Measurements from ENCODE around the gene CORO1C. TPM values are rescaled to one million over a fixed set of nuclear protein-coding genes. Genes with fewer than 3 reads are reported as not detected.

Gene CORO1C
- total and polyA plus RNA-seq, 4 donors: 23.2 to 58.6 (median 41.9) TPM

GRCh38 chr12:108641446-108642268 lies 89.7 kb downstream of the CORO1C start:
- Histone ChIP-seq H3K4me1 (ENCODE audit: control insufficient read depth in 4 of 4, insufficient read depth in 4 of 4, low read length in 3 of 4) (peaks cover 0 to 14% (median 3%) of the 10 kb centered on the region in 4 donors), H3K36me3 (ENCODE audit: control insufficient read depth in 4 of 4, insufficient read depth in 3 of 4, low read depth in 1 of 4, low read length in 3 of 4) (peaks cover 0 to 10% (median 2%) of the 10 kb centered on the region in 4 donors), H3K27ac (ENCODE audit: low read depth in 1 of 2, low read length in 2 of 2) (no peak overlapping the region), H3K27me3 (ENCODE audit: control insufficient read depth in 4 of 4, insufficient read depth in 4 of 4, low read length in 3 of 4) (no peaks in the 10 kb centered on the region), H3K9ac (ENCODE audit: low read depth in 1 of 2, low read length in 2 of 2) (no peak overlapping the region), H3K9me3 (ENCODE audit: control insufficient read depth in 4 of 4, low read length in 3 of 4) (no peaks in the 10 kb centered on the region), H3K4me3 (ENCODE audit: low read depth in 1 of 3, low read length in 3 of 3) (no peak overlapping the region)
- WGBS: 73% methylated on average over 9 of the region's 9 CpGs
- no peak for DNase-seq (ENCODE audit: low spot score)
- TF ChIP-seq JUND (IDR thresholded peaks at IDR 0.05): no peak
- no peak for TF ChIP-seq RAD21 (IDR thresholded peaks at IDR 0.05)
- TF ChIP-seq, protein P1, sequence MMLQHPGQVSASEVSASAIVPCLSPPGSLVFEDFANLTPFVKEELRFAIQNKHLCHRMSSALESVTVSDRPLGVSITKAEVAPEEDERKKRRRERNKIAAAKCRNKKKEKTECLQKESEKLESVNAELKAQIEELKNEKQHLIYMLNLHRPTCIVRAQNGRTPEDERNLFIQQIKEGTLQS (IDR thresholded peaks at IDR 0.05): no peak
- TF ChIP-seq GABPA (IDR thresholded peaks at IDR 0.05 in 1 of 2, conservative IDR thresholded peaks at IDR 0.05 in 1 of 2): no peak
- TF ChIP-seq TAF1 (conservative IDR thresholded peaks at IDR 0.05): no peak
- TF ChIP-seq NR2F2 (IDR thresholded peaks at IDR 0.05): no peak
- TF ChIP-seq, protein P2, sequence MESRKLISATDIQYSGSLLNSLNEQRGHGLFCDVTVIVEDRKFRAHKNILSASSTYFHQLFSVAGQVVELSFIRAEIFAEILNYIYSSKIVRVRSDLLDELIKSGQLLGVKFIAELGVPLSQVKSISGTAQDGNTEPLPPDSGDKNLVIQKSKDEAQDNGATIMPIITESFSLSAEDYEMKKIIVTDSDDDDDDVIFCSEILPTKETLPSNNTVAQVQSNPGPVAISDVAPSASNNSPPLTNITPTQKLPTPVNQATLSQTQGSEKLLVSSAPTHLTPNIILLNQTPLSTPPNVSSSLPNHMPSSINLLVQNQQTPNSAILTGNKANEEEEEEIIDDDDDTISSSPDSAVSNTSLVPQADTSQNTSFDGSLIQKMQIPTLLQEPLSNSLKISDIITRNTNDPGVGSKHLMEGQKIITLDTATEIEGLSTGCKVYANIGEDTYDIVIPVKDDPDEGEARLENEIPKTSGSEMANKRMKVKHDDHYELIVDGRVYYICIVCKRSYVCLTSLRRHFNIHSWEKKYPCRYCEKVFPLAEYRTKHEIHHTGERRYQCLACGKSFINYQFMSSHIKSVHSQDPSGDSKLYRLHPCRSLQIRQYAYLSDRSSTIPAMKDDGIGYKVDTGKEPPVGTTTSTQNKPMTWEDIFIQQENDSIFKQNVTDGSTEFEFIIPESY (IDR thresholded peaks at IDR 0.05): no peak

- peaks cover 0 to 3% (median 0%) of the 10 kb centered on the region in 4 donors for H3K36me3 ChIP-seq (ENCODE audit: control insufficient read depth in 4 of 4, insufficient read depth in 3 of 4, low read depth in 1 of 4, low read length in 3 of 4)
- H3K4me3 ChIP-seq (ENCODE audit: low read depth in 1 of 3, low read length in 3 of 3): no peak overlapping the region
- WGBS: 85% methylated on average over 10 of the region's 10 CpGs
- H3K4me1 ChIP-seq (ENCODE audit: control insufficient read depth in 4 of 4, insufficient read depth in 4 of 4, low read length in 3 of 4): peaks cover 0 to 11% (median 3%) of the 10 kb centered on the region in 4 donors
- no peak overlapping the region for H3K27ac ChIP-seq (ENCODE audit: low read depth in 1 of 2, low read length in 2 of 2)
- H3K27me3 ChIP-seq (ENCODE audit: control insufficient read depth in 4 of 4, insufficient read depth in 4 of 4, low read length in 3 of 4): peaks cover 0 to 2% (median 0%) of the 10 kb centered on the region in 4 donors
- TF ChIP-seq HNF4A (conservative IDR thresholded peaks at IDR 0.05): no peak
- TF ChIP-seq, protein P2 (IDR thresholded peaks at IDR 0.05): no peak
- TF ChIP-seq YY1 (IDR thresholded peaks at IDR 0.05): no peak
- TF ChIP-seq TAF1 (conservative IDR thresholded peaks at IDR 0.05): no peak
- TF ChIP-seq RXRA (IDR thresholded peaks at IDR 0.05): no peak
- no peak for TF ChIP-seq FOXA1 (IDR thresholded peaks at IDR 0.05)
- TF ChIP-seq GABPA (IDR thresholded peaks at IDR 0.05 in 1 of 2, conservative IDR thresholded peaks at IDR 0.05 in 1 of 2): no peak
- no peak for TF ChIP-seq JUND (IDR thresholded peaks at IDR 0.05)
- no peak for TF ChIP-seq HNF4G (IDR thresholded peaks at IDR 0.05)
- TF ChIP-seq, protein P1 (IDR thresholded peaks at IDR 0.05): no peak
- TF ChIP-seq EGR1 (IDR thresholded peaks at IDR 0.05; ENCODE audit: low read depth in 2 of 2): no peak
- TF ChIP-seq SP1 (IDR thresholded peaks at IDR 0.05): no peak
- TF ChIP-seq MAX (IDR thresholded peaks at IDR 0.05): no peak
- H3K9me3 ChIP-seq (ENCODE audit: control insufficient read depth in 4 of 4, low read length in 3 of 4): no peaks in the 10 kb centered on the region
- H3K9ac ChIP-seq (ENCODE audit: low read depth in 1 of 2, low read length in 2 of 2): no peak overlapping the region
- DNase-seq (ENCODE audit: low spot score): no peak
Observed at GRCh38 chr12:108640802-108641445, 90.4 kb downstream of the CORO1C start.

Measured in liver (tissue), 9 donors.